OCI-LY1 (cell line): ENCODE results near the gene RAB14.

ENCODE experiments used
- CTCF ChIP-seq: fragments of 200-600 bp; sonication (generic), shearing (Covaris generic); IDR thresholded peaks from 2 replicates; pipeline ENCODE4 v1.5.1; 2017; ENCODE audit warnings: mild to moderate bottlenecking, antibody characterized with exemption, low read length, moderate library complexity, mixed read lengths
- EZH2 ChIP-seq: fragments of 200-600 bp; sonication (generic), shearing (Covaris generic); IDR thresholded peaks from 2 replicates; pipeline ENCODE4 v1.8.0; 2017; ENCODE audit warnings: borderline replicate concordance, mixed run types, mild to moderate bottlenecking, antibody characterized with exemption, low read length, moderate library complexity, mixed read lengths

GRCh38 chr9:121216271-121216805 lies 14.7 kb upstream of the RAB14 start:
- TF ChIP-seq CTCF (no peak), EZH2 (no peak)
